Measurements from ENCODE around the gene SPAG9. TPM values are rescaled to one million over a fixed set of nuclear protein-coding genes. Genes with fewer than 3 reads are reported as not detected.
"Not testable (repeated sequence)": the region's sequence is repeated elsewhere in the genome, so short reads cannot be mapped to it uniquely, and the experiment has no call there.

SPAG9 gene
- total RNA-seq, 1 experiment from 2014 or later: 77.6 TPM

DNA sequence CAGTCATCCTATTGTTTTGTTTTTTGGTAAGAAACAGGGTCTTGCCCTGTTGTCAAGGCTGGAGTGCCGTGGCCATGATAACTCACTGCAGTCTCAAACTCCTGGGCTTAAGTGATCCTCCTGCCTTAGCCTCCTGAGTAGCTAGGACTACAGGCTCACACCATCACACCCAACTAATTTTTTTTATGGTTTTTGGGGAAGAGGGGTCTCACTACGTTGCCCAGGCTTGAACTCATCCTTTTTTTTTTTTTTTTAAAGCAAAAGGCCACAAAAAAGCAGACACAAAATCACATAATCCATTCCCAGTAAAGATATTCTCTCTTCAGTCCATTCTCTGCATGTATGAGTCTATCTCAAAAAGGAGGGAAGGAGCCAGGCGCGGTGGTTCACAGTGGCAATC, 5.5 kb downstream of the SPAG9 start:
- RAD21 ChIA-PET (ENCODE audit: low non-redundant PET in 1 of 2, low total read pairs in 2 of 2, uncharacterized antibody in 2 of 2, unreplicated experiment in 2 of 2): no interaction called here
- Histone ChIP-seq H3K4me1 (ENCODE audit: control insufficient read depth in 1 of 2, insufficient read depth in 2 of 2, low read length in 2 of 2) (peaks cover 14% of the 10 kb centered on the region in 2 experiments; a peak in 3 of 4 replicates), H3K9ac (ENCODE audit: low read length) (no peak overlapping the region), H3K4me3 (replicated peaks in 1 of 2; ENCODE audit: low read depth in 1 of 2, low read length in 2 of 2) (no peak overlapping the region), H3K36me3 (ENCODE audit: control insufficient read depth in 1 of 2, insufficient read depth in 2 of 2, low read length in 2 of 2) (0 out of 4 replicates have a peak, but pooled peaks cover 0 to 3% of the 10 kb centered on the region in 2 experiments), H2AFZ (ENCODE audit: low read depth, low read length, poor library complexity, severe bottlenecking) (no peak overlapping the region), H3K4me2 (ENCODE audit: low read length) (no peak overlapping the region), H4K20me1 (ENCODE audit: insufficient read depth) (peaks cover 17% of the 10 kb centered on the region; the same call in 1 of the 2 replicates), H3K9me2 (ENCODE audit: insufficient read depth) (no peaks in the 10 kb centered on the region), H3K79me2 (ENCODE audit: insufficient read depth, low read length) (peaks cover 100% of the 10 kb centered on the region), H3K27ac (ENCODE audit: low read depth, low read length) (no peak overlapping the region), H3K27me3 (ENCODE audit: insufficient read depth, low read length) (no peaks in the 10 kb centered on the region), H3K9me3 (ENCODE audit: control insufficient read depth in 1 of 2, insufficient read depth in 1 of 2, low read depth in 1 of 2, low read length in 2 of 2) (no peaks in the 10 kb centered on the region)
- TF ChIP-seq, protein P1, sequence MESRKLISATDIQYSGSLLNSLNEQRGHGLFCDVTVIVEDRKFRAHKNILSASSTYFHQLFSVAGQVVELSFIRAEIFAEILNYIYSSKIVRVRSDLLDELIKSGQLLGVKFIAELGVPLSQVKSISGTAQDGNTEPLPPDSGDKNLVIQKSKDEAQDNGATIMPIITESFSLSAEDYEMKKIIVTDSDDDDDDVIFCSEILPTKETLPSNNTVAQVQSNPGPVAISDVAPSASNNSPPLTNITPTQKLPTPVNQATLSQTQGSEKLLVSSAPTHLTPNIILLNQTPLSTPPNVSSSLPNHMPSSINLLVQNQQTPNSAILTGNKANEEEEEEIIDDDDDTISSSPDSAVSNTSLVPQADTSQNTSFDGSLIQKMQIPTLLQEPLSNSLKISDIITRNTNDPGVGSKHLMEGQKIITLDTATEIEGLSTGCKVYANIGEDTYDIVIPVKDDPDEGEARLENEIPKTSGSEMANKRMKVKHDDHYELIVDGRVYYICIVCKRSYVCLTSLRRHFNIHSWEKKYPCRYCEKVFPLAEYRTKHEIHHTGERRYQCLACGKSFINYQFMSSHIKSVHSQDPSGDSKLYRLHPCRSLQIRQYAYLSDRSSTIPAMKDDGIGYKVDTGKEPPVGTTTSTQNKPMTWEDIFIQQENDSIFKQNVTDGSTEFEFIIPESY (IDR thresholded peaks at IDR 0.05; ENCODE audit: extremely low read depth, insufficient replicate concordance, low read length): no peak
- TF ChIP-seq EZH2 (IDR thresholded peaks at IDR 0.05) (no peak), EGR1 (IDR thresholded peaks at IDR 0.05; ENCODE audit: low read depth) (no peak), RAD21 (IDR thresholded peaks at IDR 0.05; ENCODE audit: low read depth) (no peak), POLR2A (IDR thresholded peaks at IDR 0.05; ENCODE audit: borderline replicate concordance, extremely low read depth, insufficient read depth, insufficient read length) (no peak), JUND (IDR thresholded peaks at IDR 0.05) (no peak)
- intact Hi-C loops (cut with micrococcal nuclease): no loop called here
- POLR2A ChIA-PET: no interaction called here
- DNase-seq (ENCODE audit: low read depth, low spot score) (no peak), ATAC-seq (no peak)
- BruUV-seq (replicated peaks): no TSS peak
- CTCF ChIA-PET: no interaction called here

DNA sequence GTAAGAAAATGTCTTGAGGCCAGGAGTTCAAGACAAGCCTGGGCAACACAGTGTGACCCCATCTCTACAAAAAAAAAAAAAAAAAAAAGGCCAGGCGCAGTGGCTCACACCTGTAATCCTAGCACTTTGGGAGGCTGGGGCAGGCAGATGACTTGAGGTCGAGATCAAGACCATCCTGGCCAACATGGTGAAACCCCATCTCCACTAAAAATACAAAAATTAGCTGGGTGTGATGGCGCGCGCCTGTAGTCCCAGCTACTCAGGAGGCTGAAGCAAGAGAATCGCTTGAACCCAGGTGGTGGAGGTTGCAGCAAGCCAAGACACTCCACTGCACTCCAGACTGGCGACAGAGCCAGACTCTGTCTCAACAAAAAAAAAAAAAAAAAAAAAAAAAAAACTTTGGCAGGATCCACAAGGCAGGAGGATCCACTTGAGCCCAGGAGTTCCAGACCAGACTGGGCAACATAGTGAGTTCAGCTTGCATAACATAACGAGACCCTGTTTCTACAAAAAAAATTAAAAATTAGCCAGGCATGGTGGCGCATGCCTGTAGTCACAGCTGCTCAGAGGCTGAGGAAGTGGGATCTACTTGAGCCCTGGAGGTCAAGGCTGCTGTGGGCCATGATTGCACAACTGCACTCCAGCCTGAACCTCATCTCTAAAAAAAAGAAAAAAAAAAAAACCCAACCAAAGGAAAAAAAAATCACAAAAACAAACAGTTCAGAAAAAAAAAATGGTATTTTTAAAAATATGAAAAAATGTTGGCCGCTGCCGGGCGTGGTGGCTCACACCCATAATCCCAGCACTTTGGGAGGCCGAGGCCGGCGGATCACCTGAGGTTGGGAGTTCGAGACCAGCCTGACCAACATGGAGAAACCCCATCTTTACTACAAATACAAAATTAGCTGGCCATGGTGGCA, 8.1 kb downstream of the SPAG9 start:
- intact Hi-C loops (cut with micrococcal nuclease); H3K4me3 ChIP-seq (replicated peaks in 1 of 2; ENCODE audit: low read depth in 1 of 2, low read length in 2 of 2); H3K36me3 ChIP-seq (ENCODE audit: control insufficient read depth in 1 of 2, insufficient read depth in 2 of 2, low read length in 2 of 2); H3K9me2 ChIP-seq (ENCODE audit: insufficient read depth); CTCF ChIA-PET; H3K4me1 ChIP-seq (ENCODE audit: control insufficient read depth in 1 of 2, insufficient read depth in 2 of 2, low read length in 2 of 2); H3K9me3 ChIP-seq (ENCODE audit: control insufficient read depth in 1 of 2, insufficient read depth in 1 of 2, low read depth in 1 of 2, low read length in 2 of 2); H3K27ac ChIP-seq (ENCODE audit: low read depth, low read length); H3K27me3 ChIP-seq (ENCODE audit: insufficient read depth, low read length); DNase-seq (ENCODE audit: low read depth, low spot score); H3K9ac ChIP-seq (ENCODE audit: low read length); H3K4me2 ChIP-seq (ENCODE audit: low read length); H4K20me1 ChIP-seq (ENCODE audit: insufficient read depth); RAD21 ChIA-PET (ENCODE audit: low non-redundant PET in 1 of 2, low total read pairs in 2 of 2, uncharacterized antibody in 2 of 2, unreplicated experiment in 2 of 2); H2AFZ ChIP-seq (ENCODE audit: low read depth, low read length, poor library complexity, severe bottlenecking); ATAC-seq; BruUV-seq (replicated peaks): not testable (repeated sequence)
- peaks cover 100% of the 10 kb centered on the region for H3K79me2 ChIP-seq (ENCODE audit: insufficient read depth, low read length)
- POLR2A ChIA-PET: interaction anchor here (1.8 kb wide), 1 partner anchor 8 kb away, joined by 6 read pairs; the partner anchor contains the start of gene SPAG9
